Epidermal melanocyte (primary cell): Measurements from ENCODE around the gene EPB41L2.

Experiments used
- DNase-seq: peaks from one replicate; pipeline ENCODE4 v3.0.0; 2011; ENCODE audit warnings: low spot score; ENCODE audit not compliant: insufficient read length

Gene EPB41L2

DNA sequence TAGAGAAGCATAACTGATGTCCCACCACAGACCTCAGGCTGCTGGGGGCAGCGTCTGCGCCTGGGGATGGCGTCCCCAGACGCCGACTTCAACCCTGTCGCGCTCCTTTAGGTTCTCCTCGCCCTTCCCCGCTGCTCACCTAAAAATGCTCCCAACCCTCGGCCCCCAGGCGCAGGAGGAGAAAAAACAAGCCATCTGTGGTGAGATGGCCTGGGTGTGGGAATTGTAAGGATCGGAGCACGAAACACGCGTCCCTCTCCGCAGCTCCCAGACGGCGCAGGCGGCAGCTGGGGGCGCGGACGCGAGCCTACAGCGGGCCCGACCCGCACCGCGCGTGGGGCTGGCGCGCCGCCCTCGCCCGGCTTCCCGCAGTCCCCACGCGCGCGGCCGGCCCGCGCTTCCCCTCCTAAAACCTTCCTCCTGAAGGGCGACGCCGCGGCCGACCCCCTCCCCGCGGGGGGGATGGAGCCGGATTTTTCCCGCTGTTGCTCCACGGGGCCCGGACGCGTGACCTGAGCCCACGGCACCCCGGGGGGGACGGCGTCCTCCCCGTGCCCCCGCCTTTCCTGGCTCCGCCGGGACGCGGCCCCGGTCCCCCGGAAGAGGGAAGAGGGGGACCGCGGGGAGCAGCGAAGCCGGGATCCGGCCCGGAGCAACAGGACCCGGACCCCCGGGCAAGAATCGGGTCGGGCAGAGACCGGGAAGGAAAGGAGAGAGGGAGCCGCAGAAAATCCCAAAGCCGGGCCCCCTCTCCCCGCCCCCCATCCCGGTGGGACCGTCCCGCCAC, 611 bp downstream of the EPB41L2 start:
- DNase-seq, result no peak

DNA sequence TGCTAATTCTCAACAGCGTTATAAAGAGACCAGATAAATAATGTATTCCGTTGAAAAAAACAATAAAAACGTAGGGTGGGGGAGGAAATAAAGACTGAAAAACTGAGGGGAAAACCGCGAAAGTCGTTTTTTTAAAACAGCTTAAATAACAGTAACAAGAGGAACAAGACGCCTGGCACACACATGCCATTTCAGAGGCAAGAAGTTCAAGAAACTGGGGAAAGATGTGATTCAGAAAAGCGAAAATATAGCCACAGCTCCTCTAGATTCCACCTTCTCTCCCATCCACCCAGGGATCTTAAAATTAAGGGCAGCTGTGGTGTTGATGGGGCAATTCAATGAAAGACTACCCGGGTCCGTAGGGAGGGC, 1.3 kb downstream of the EPB41L2 start:
- no peak for DNase-seq

DNA sequence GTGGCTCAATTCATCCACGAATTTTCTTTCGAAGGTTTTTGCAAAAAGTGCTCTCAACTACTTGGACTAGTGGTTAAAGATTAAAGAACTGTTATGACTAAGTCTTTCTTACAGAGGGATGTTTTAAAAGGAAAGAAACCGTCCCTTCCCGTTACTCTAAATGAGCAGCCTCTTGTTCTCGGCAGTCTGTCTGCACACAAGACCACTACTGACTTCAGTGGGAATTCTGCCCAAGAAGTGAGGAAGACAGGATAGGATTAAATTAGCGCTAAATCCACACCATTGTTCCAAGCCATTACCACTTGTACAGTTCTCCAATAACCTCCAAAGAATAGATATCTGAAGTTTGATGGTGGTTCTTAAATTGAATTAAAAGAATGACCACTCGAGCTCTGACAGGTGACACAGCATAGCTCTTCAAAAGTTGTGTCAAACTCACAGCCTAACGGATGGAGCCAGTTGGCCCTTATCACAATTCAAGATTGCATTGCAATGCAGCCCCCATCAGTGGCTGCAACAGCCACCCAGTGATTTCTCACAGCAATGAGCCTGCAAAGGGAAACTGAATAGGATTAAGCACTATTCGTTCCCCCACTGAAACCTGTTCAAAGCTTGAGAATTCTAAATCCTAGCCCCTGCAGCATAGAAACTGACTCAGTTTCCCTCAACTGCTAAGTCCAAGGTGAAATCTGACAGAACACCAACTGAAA, 1.8 kb downstream of the EPB41L2 start:
- DNase-seq, result no peak

DNA sequence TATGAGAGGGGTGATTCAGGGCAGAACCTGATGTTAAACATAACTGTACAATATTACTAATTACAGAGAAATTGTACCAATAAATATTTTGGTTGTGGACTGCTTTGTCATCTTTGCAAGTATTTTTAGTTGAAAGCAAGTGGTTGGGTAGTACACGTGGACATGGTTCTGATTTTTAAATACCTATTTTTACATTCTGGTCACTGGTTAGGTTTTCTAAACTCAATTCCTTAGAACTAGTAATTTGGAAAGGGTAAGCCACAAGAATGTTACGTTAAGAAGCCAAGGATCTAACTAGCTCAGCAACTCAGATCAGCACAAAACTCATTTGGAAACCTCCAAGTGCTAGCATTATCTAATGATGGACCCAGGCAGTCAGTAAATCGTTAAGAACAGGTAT, 2.7 kb downstream of the EPB41L2 start:
- no peak for DNase-seq

DNA sequence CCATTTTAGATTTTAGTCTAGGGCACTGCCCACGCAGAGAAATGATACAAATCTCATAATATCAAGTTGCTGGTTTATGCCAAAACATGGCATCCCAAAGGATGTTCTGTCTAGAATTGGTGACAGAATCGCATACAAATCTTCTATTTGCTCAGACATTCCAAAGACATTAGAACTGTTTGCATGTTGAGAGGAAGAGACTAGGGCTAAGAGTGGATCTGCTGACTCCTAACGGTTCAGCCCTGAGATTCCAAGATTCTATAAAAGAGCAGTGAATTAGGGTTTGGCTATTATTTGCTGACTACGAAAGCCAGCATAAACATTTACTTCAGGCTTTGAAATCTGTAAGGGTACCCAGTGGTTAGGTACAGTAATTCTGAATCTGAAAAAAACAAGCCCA, 3.6 kb downstream of the EPB41L2 start:
- DNase-seq, result no peak

DNA sequence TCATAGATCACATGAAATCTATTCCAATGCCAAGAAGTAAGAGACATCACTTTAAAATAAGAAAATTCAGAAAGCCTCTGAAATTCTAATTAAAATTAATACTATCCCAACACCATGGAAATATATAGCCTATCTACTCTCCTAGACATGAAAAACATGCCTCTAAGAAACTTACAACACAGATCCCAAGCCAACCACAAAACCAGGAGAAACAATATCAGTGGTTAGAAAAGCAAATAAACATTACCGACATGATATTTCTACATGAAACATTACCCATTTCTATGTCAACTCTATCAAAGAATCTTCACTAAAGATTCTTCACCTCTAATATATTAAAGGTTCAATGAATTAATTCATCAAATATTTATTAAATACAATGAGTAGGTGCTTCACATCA, 4.8 kb downstream of the EPB41L2 start:
- no peak for DNase-seq

DNA sequence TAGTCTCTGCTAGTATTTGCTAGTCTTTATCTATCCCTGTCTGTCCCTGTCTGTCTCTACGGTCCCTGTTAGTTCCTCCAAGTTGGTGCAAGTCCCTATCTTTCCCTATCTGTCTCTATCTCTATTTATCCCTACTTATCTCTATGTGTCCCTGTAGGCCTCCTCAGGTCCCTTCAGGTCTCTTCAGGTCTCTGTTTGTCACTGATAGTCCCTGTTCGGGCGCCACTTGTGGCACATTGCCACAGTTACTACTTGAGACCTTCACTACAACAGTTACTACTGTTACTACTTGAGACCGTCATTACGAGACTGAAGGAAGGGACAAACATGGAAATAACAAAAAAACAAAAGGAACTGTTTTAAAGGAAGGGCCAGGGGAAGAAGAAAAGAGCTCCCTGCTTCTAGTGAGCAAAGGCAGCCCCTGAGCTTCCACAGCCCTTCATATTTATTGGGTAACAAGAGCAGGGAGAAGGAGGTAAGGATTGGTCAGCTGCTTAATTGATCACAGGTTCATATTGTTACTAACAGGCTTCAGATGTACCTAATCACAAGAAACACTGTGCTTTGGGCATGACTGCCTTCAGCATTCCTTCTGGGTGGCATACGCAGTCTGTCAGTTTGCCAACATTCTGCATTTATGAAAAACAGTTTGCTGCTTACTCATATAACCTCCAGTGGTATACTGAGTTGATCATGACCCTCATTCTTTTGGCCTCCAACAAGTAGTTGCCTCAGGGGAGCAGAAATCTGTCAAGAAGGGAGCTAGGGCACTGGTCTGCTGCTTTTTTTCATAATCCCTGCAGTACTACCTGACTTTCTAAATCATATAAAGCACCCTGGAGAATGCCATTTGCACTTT, 8.4 kb downstream of the EPB41L2 start:
- no peak for DNase-seq

DNA sequence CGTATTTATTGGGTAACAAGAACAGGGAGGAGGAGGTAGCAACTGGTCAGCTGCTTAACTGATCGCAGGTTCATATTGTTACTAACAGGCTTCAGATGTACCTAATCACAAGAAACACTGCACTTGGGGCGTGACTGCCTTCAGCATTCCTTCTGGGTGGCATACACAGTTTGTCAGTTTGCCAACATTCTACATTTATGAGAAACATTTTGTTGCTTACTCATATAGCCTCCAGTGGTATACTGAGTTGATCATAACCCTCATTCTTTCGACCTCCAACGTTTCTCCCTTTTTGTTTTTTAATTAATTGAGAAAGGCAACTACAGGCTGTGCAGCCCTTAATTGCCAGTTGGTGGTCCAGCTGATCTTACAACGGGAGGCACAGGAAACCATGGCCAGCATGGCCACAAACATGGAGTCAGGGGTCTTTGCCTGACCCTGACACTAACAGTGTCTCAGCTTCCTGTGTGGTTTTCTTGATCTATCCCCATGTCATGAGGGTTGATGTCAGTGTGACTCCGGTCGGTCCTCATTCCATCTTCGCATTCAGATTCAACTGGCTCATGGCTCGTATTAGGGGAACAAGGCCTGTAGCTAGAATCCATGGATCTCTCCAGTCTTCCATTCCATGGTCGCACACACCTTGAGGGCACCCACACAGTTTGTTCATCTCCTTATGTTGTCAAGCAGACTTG, 9.4 kb downstream of the EPB41L2 start:
- DNase-seq, result no peak

DNA sequence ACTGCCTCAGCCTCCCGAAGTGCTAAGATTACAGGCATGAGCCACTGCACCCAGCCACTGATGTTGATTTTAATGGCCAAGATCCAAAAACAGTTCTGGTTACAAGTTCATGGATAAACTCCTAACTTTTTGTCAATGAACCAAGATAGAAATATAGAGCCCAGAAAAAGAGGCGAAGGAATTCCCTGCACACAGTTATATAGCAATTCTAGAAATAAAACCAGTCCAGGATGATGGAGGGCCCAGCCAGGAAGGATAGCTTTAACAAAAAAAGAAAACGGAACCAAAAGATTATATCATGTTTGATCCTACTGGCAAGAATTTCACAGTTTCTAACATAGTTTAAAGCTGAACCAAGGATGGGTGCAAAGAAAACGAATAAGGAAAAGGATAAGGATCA, 10.9 kb downstream of the EPB41L2 start:
- DNase-seq, result no peak

DNA sequence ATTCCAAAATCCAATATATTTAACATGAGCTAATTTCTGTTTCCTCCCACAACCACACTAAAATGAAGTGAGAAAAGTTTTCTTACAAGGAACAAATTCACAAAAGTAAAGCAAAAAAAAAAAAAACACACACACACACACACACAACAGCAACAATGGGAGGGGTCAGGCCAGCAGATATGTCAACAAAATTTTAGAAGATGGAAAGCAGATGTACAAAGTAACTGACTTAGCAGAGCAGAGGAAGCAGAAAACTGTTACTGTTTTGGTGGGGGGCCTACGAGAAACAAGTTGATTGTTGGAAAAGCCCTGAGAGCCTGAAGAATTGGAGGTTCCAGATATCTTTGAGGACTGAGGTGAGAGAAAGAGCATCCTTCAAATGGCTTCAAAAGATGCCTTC, 11.7 kb downstream of the EPB41L2 start:
- no peak for DNase-seq

DNA sequence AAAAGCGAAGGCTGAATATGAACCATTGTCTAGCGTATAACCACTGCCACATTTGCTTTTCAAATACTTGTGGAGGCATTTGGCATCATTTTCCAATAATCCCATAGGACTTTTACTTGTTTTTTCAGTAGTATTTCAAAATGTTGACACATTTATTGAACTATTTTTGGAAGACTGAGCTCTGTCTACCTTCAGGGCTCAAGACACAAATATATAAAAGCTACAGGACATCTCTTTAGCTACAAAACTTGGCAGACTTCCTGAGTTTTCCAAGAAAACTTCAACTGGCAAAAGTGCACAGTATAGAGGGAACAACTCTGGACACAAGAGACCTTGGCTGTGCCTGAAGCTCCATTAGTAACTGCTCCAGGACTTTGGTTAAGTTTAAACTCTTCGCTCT, 13.4 kb downstream of the EPB41L2 start:
- DNase-seq, result no peak

DNA sequence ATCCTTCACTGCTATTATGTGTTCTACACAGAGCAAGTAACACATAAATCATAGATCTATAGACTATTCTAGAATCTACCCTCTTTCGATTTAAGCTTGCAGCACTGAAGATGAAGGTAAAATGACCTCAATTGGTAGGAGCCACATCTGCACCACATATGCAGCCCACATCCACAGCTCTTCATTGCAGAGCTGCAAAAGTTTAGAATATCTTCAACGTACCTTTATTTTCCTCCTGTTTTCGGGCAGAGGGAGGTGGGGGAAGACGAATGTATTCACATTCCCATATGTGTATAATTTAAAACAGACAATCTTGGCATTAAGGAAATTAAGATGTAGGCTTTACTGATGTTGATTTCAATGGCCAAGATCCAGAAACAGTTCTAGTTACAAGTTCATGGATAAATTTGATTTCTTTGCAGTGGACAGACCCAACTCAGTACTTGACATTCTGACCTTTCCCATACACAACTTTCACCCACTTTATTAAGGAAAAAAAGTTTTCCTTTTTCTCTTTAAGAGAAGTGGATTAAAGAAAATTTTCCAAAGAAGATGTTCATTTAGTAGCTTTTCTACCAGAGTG, 14.0 kb downstream of the EPB41L2 start:
- DNase-seq, result no peak

DNA sequence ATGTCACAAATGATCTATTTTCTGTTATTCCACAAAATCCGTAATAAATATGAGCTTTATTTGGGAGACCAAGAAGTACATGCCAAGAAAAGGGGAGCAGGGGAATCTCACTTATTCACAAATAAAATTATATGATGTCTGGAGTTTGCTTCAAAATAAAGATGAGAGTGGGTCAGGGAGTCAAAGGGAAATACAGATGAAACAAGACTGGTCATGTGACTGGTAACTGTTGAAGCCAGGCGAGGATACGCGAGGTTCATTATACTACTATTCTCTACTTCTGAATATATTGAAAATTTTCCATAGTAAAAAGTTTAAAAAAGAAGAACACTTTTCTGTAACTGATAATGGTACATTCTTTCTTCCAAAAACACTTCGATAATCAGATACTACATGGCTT, 14.6 kb downstream of the EPB41L2 start:
- DNase-seq, result no peak

DNA sequence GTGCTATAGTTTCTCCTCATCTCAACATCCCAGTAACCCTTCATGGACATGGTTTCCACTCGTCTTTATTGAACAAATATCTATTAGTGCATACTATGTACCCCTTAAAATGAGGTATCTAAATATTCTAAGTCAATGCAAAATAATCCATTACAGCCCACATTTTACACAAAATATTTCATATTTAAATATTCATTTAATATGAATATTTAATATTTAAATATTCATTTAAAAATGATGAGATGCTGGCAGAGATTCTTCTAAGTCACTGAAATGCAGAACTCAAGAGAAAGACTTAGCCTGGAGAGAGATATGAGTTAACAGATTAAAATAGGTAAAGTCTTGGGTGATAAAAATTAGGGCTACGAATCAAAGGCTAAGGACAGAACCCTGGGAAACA, 17.9 kb downstream of the EPB41L2 start:
- DNase-seq, result no peak

DNA sequence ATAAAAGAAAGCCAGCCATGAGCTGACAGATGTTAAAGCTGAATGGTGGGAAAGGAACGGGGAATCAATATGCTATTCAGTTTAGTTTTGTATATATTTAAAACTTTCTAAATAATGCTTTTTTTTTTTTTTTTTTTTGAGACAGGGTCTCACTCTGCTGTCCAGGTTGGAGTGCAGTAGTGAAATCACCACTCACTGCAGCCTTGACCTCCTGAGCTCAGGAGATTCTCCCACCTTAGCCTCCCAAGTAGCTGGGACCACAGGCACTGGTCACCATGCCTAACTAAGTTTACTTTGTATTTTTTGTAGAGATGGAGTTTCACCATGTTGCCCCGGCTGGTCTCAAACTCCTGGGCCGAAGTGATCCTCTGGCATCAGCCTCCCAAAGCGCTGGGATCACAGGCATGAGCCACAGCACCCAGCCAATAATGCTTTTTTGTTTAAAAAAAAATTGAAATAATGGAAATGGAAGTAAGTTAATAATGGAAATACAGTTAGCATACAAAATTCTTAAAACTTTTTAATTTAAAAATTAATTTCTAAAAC, 19.1 kb downstream of the EPB41L2 start:
- DNase-seq, result no peak

DNA sequence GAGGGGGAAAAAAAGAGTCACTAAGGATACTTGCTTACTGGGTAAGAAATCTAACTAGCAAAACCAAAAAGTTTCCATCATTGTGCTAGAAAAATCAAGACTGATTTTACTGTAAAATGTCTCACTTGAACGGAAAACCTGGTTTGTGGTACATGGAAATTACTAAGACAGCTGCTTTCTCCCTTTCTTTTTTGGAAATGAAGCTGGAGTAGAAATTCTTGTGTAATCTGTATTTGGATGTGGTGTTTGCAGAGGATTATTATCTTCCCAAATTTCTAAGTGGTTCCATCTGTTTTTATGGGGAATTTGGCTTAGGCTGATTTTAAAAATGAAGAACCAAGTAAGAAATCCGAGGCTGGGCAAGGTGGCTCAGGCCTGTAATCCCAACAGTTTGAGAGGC, 20.4 kb downstream of the EPB41L2 start:
- no peak for DNase-seq

DNA sequence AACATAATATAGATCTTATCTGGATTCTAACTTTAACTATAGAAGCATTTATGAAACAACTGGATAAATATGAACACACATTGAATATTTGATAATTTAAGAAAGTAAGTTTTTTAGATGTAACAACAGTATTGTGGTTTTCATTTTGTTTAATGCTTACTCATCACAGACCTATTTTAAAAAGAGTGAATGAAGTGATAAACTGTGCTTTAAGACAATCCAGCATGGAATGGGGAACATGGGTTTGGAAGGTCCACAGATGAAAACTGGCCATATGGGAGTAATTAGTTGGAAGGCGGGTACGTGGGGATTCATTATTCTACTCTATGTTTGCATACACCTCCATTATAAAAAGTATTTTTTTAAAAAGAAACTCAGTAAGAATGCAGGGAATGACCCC, 21.2 kb downstream of the EPB41L2 start:
- DNase-seq, result no peak

DNA sequence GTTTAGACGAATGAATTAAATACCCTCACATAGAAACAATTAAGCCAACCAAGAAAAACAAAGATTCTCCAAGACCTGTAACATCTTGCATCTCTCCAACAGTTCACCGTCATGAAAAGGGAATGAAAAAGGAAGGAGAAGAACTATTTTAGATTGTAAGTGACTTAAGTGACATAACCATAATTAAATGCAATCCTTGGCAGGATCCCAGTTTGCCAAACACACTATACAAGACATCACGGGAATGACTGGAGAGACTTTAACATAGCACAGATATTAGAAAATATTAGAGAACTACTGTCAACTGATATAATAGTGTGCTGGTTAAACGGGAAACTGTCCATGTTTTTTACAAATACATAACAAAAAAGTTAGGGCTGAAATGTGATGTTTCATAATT, 22.2 kb downstream of the EPB41L2 start:
- DNase-seq, result no peak

DNA sequence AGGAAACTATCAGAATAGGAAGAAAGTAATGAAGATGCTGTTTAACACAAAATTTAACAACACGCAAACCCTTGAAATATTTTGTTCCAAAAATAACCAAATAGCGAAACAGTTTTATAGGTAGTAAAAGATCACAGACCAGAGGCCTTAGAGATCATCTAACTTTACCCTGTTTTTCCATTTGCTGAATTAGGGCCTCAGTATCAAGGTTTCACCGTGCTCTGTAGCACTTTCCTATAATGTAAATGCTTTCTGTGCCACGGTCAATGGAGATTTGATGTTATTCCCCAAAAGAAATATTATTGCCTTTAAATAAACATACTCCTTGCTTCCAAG, 23.7 kb downstream of the EPB41L2 start:
- no peak for DNase-seq

DNA sequence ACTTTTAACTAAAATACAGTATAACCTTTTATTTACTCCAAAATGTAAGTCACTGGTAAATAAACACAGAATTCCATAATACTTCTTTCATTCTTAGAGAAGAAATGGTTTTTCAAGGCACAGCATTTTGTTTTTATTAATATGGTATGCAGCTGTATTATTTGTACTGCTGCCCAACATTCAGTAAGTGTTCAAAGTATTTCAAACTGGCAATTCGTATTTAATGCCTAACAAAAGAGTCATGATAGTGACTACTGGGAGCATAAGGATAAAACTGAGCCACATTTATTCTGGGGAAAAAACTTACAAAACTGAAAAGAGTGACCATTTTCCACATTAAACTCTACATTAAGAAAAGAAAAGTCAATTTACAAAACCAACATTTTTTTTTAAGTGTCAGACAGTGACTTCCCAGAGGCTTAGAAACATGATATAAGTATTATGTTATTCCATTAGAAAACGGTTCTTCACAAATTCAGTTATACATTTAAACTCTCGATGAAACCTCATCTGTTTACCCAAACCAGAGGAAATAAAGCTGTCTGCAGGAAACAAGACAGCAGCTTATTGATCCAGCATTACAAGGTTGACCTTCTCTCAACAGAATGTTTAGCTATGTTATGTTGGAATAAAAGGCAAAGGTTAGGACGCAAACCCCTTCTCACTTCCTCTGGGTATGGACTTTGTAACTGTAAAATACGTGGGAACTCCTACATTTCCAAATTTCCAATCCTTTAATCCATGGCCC, 24.3 kb downstream of the EPB41L2 start:
- DNase-seq, result no peak
